Activated T-helper 9 cell treated with anti-CD3 and anti-CD28 coated beads, Interleukin-2, amount 50 U/mL, for 16 hours (primary cell): ENCODE measurements around the gene TRMT44.
"Not testable (repeated sequence)": the region's sequence is repeated elsewhere in the genome, so short reads cannot be mapped to it uniquely, and the experiment has no call there.

ENCODE experiments used
- DNase-seq: peaks from one replicate; pipeline ENCODE4 v3.0.0-alpha.2; 2020; ENCODE audit warnings: low read depth

Gene TRMT44

GRCh38 chr4:8407316-8407715 lies 33.3 kb upstream of the TRMT44 start:
- no peak for DNase-seq

- DNase-seq: no peak
Observed at GRCh38 chr4:8407756-8408155, 32.8 kb upstream of the TRMT44 start.

- peak; percentile 24 for DNase-seq
Observed at GRCh38 chr4:8409264-8410065, 31.1 kb upstream of the TRMT44 start.

- DNase-seq: no peak
Observed at GRCh38 chr4:8410066-8410625, 30.4 kb upstream of the TRMT44 start.

- no peak for DNase-seq
Observed at GRCh38 chr4:8410641-8411271, 29.8 kb upstream of the TRMT44 start.

GRCh38 chr4:8411351-8412180 lies 29.0 kb upstream of the TRMT44 start:
- DNase-seq: no peak

GRCh38 chr4:8412288-8412687 lies 28.3 kb upstream of the TRMT44 start:
- DNase-seq: no peak

GRCh38 chr4:8414377-8414776 lies 26.2 kb upstream of the TRMT44 start:
- peak; percentile 52 for DNase-seq

GRCh38 chr4:8417071-8417614 lies 23.4 kb upstream of the TRMT44 start:
- DNase-seq: no peak

GRCh38 chr4:8419222-8420041 lies 21.1 kb upstream of the TRMT44 start:
- DNase-seq: peak; percentile 43

GRCh38 chr4:8420151-8420550 lies 20.4 kb upstream of the TRMT44 start:
- not testable (repeated sequence) for DNase-seq

GRCh38 chr4:8422327-8422726 lies 18.2 kb upstream of the TRMT44 start:
- no peak for DNase-seq

GRCh38 chr4:8422786-8423185 lies 17.8 kb upstream of the TRMT44 start:
- no peak for DNase-seq

GRCh38 chr4:8427262-8427661 lies 13.3 kb upstream of the TRMT44 start:
- no peak for DNase-seq

GRCh38 chr4:8427761-8428287 lies 12.8 kb upstream of the TRMT44 start:
- no peak for DNase-seq

- DNase-seq: peak; percentile 89
Observed at GRCh38 chr4:8428288-8429097, 12.1 kb upstream of the TRMT44 start.

- DNase-seq: no peak
Observed at GRCh38 chr4:8431553-8431952, 9.0 kb upstream of the TRMT44 start.

GRCh38 chr4:8433136-8433535 lies 7.4 kb upstream of the TRMT44 start:
- no peak for DNase-seq

GRCh38 chr4:8434251-8435073 lies 6.1 kb upstream of the TRMT44 start:
- no peak for DNase-seq
